A549 (cell line): ENCODE results near the gene UMAD1. TPM values are rescaled to one million over a fixed set of nuclear protein-coding genes. Genes with fewer than 3 reads are reported as not detected.

Source experiments
- ATAC-seq, 2 experiments: fragments of 200-7000 bp in 1 of 2; fragments of >200 bp in 1 of 2; cut with Nextera tagmentation in 1 of 2; cut with Tn5 transposase in 1 of 2; 3 replicates each; pipeline versions ENCODE4 v1.8.0 to v1.9.1; 2018 to 2020; ENCODE audit warnings: mild to moderate bottlenecking in 1 of 2, moderate library complexity in 1 of 2
- CTCF ChIA-PET: fragments of 300-600 bp; sonication (Branson Sonifier 250); formaldehyde crosslinking; extraction: SDS; loops from one replicate; lab custom pipeline; 2021; ENCODE audit warnings: antibody characterized with exemption, inconsistent platforms; lab: Yijun Ruan, JAX
- POLR2A ChIA-PET: fragments of 350-600 bp; formaldehyde crosslinking; extraction: SDS; loops from one replicate; lab custom pipeline; 2021; ENCODE audit warnings: antibody characterized with exemption, inconsistent platforms; lab: Yijun Ruan, JAX
- DNase-seq, 2 experiments: peaks; one replicate each; pipeline versions ENCODE4 v3.0.0 to v3.0.0-alpha.2; 2011 to 2016; ENCODE audit warnings: low read depth in 1 of 2, low spot score in 1 of 2
- FAIRE-seq: peaks from 2 replicates; lab custom pipeline; 2011; peaks lifted over from hg19 to GRCh38; lab: Jason Lieb, UNC
- H3K27ac ChIP-seq, 2 experiments: fragments of >200 bp; sonication (Bioruptor Twin); formaldehyde crosslinking; 3 replicates each; pipeline ENCODE4 v1.5.1; 2016 to 2017
- H3K4me1 ChIP-seq: fragments of >200 bp; sonication (Bioruptor Twin); formaldehyde crosslinking; 3 replicates; pipeline ENCODE4 v1.6.1; 2016
- H3K4me2 ChIP-seq: fragments of >200 bp; sonication (Bioruptor Twin); formaldehyde crosslinking; 3 replicates; pipeline ENCODE4 v1.6.1; 2016
- H3K4me3 ChIP-seq: fragments of >200 bp; sonication (Bioruptor Twin); formaldehyde crosslinking; 3 replicates; pipeline ENCODE4 v1.5.1; 2016
- H3K9me3 ChIP-seq: fragments of >200 bp; sonication (Bioruptor Twin); formaldehyde crosslinking; 3 replicates; pipeline ENCODE4 v1.6.1; 2016
- BHLHE40 ChIP-seq: IDR thresholded peaks from 2 replicates; pipeline ENCODE4 v1.6.1; 2012; ENCODE audit warnings: low read depth, low read length, inconsistent platforms
- CBX2 ChIP-seq: fragments of 200-600 bp; sonication (generic); IDR thresholded peaks from 2 replicates; pipeline ENCODE4 v1.6.1; 2016; ENCODE audit warnings: low read depth, mild to moderate bottlenecking, borderline replicate concordance
- CBX8 ChIP-seq: fragments of 200-600 bp; sonication (generic); IDR thresholded peaks from 2 replicates; pipeline ENCODE4 v1.6.1; 2016
- CHD2 ChIP-seq: fragments of 150-350 bp; IDR thresholded peaks from 2 replicates; pipeline ENCODE4 v1.6.1; 2014; ENCODE audit warnings: low read length; ENCODE audit not compliant: partially characterized antibody
- EHMT2 ChIP-seq: fragments of 200-600 bp; sonication (generic); IDR thresholded peaks from 2 replicates; pipeline ENCODE4 v1.6.1; 2016; ENCODE audit warnings: antibody characterized with exemption, low read depth, mild to moderate bottlenecking, moderate library complexity
- EP300 ChIP-seq, 2 experiments: fragments of >200 bp; sonication (Bioruptor Twin); formaldehyde crosslinking; IDR thresholded peaks; 2 replicates in 1 of 2; 3 replicates in 1 of 2; pipeline ENCODE4 v1.6.1; 2016 to 2017
- GATA3 ChIP-seq: IDR thresholded peaks from 2 replicates; pipeline ENCODE4 v1.6.1; 2012; ENCODE audit warnings: borderline replicate concordance
- HEYL ChIP-seq: fragments of 250-450 bp; sonication (Bioruptor Pico); IDR thresholded peaks from 2 replicates; pipeline ENCODE4 v1.8.0; 2021; ENCODE audit warnings: mild to moderate bottlenecking, moderate library complexity
- HOXA7 ChIP-seq: fragments of 250-450 bp; sonication (Bioruptor Pico); IDR thresholded peaks from 2 replicates; pipeline ENCODE4 v1.5.0; 2020; ENCODE audit warnings: mild to moderate bottlenecking, moderate library complexity
- HOXB5 ChIP-seq: fragments of 250-450 bp; sonication (Bioruptor Pico); IDR thresholded peaks from 2 replicates; pipeline ENCODE4 v1.5.0; 2020; ENCODE audit warnings: mild to moderate bottlenecking, moderate library complexity
- JUN ChIP-seq, 2 experiments: fragments of >200 bp; sonication (Bioruptor Twin); formaldehyde crosslinking; IDR thresholded peaks; 2 replicates in 1 of 2; 3 replicates in 1 of 2; pipeline ENCODE4 v1.6.1; 2016 to 2017
- JUNB ChIP-seq: fragments of >200 bp; sonication (Bioruptor Twin); formaldehyde crosslinking; IDR thresholded peaks from 2 replicates; pipeline ENCODE4 v1.6.1; 2016
- MAFK ChIP-seq: fragments of 450-650 bp; IDR thresholded peaks from 2 replicates; pipeline ENCODE4 v1.6.1; 2014; ENCODE audit not compliant: partially characterized antibody
- NR3C1 ChIP-seq: fragments of >200 bp; sonication (Bioruptor Twin); formaldehyde crosslinking; IDR thresholded peaks from 3 replicates; pipeline ENCODE4 v1.6.1; 2017
- PHF8 ChIP-seq: fragments of 200-600 bp; sonication (generic); IDR thresholded peaks from 2 replicates; pipeline ENCODE4 v1.6.1; 2016; ENCODE audit warnings: low read depth, mild to moderate bottlenecking, antibody characterized with exemption, moderate library complexity, borderline replicate concordance
- RARB ChIP-seq: fragments of 250-450 bp; sonication (Bioruptor Pico); IDR thresholded peaks from 2 replicates; pipeline ENCODE4 v1.8.0; 2021; ENCODE audit warnings: mild to moderate bottlenecking, moderate library complexity
- RNF2 ChIP-seq: fragments of 200-600 bp; sonication (generic); IDR thresholded peaks from 2 replicates; pipeline ENCODE4 v1.6.1; 2016; ENCODE audit warnings: low read depth, mild to moderate bottlenecking, antibody characterized with exemption, moderate library complexity, borderline replicate concordance
- SMC3 ChIP-seq: fragments of >200 bp; sonication (Bioruptor Twin); formaldehyde crosslinking; IDR thresholded peaks from 3 replicates; pipeline ENCODE4 v1.6.1; 2018; ENCODE audit warnings: inconsistent platforms
- SREBF2 ChIP-seq: fragments of 450-650 bp; IDR thresholded peaks from 2 replicates; pipeline ENCODE4 v1.6.1; 2014; ENCODE audit warnings: mild to moderate bottlenecking, moderate library complexity
- WGBS: methylation state at CpG from one replicate; pipeline ENCODE4 v1.1.6; 2017; ENCODE audit errors: missing lambda C conversion rate; 5-methylcytosine and 5-hydroxymethylcytosine counted together
- polyA plus RNA-seq, 4 experiments: library from polyadenylated mRNA; depleted of rRNA in 3 of 4; stranded (reverse); fragments of >200 nt; fragmentation: RNase III in 1 of 4; extraction: RNeasy Plus Mini Kit Qiagen cat#74134 plus additional on column Dnase treatment in 1 of 4; gene quantifications; 2 replicates in 3 of 4; 3 replicates in 1 of 4; pipeline ENCODE4 v1.2.3, GENCODE V29; 2011 to 2017
- TF ChIP-seq, protein P1 (sequence below): IDR thresholded peaks from 2 replicates; pipeline ENCODE4 v1.6.1; 2012
- TF ChIP-seq, protein P2 (sequence below): fragments of >200 bp; sonication (Bioruptor Twin); formaldehyde crosslinking; IDR thresholded peaks from 2 replicates; pipeline ENCODE4 v1.6.1; 2016
- TF ChIP-seq, protein P3 (sequence below): IDR thresholded peaks from 2 replicates; pipeline ENCODE4 v1.6.1; 2012

UMAD1 gene
- polyA plus RNA-seq, 2 of the 4 experiments (the other 2 are of a cell fraction), result 21.4 to 46.4 TPM

DNA sequence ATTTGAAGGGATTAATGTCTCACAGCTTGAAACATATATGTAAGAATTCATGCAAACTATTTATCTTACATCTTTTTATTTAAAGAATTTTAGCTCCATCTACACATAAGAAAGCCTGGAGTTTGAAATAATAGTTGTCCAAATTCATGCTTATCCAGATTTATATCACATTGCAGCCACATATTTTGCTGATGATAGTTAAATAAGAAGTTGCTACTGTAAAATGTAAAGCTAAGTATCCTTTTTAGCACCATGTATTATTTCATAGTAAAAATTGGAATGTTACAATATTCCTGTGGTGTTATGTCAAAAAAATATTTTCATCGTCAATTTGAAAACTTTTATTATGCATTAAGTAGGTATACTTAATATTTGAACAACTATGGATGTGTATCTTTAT, 27.3 kb upstream of the UMAD1 start:
- CTCF ChIA-PET, result no interaction called here
- FAIRE-seq (no peak), ATAC-seq (no peak)

DNA sequence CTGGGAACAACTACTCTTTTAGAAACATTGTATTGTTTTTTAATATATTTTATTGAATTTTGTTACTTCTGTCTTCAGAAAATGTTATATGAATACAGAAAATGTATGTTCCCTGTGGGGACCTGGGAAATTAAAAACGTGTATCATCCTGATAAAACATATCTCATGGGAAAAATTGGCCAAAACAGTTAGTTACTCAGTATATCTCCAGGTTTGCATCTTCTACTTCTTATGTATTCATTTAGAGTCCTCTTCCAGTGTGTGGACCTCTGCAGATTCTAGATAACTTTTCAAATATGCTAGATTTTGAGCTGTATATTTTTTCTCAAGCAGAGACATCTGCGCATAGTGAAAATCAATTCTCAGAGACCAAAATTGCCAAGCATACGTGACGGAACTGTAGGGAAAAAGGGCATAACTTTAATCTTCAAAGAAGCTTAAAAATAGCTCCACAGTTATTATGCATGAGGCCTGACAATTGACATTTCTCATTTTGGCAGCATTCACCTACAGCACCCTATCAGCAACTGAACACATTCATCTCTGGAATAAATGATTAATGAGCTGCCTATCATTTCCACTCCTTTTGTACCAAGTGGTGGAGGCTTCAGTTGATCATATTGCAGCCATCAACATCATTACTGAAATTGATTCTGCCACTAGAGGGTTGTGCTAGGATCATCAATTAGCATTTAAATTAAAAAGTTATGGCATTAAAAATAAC, 26.4 kb upstream of the UMAD1 start:
- FAIRE-seq (no peak), ATAC-seq (no peak), DNase-seq (no peak)
- WGBS, result 79% methylated on average over 4 of the region's 4 CpGs
- Histone ChIP-seq H3K27ac (no peak overlapping the region), H3K4me1 (no peaks in the 10 kb centered on the region), H3K4me2 (no peak overlapping the region), H3K4me3 (no peak overlapping the region), H3K9me3 (no peaks in the 10 kb centered on the region)
- TF ChIP-seq, protein P1, sequence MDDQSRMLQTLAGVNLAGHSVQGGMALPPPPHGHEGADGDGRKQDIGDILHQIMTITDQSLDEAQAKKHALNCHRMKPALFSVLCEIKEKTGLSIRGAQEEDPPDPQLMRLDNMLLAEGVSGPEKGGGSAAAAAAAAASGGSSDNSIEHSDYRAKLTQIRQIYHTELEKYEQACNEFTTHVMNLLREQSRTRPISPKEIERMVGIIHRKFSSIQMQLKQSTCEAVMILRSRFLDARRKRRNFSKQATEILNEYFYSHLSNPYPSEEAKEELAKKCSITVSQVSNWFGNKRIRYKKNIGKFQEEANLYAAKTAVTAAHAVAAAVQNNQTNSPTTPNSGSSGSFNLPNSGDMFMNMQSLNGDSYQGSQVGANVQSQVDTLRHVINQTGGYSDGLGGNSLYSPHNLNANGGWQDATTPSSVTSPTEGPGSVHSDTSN, result no peak
- ChIA-PET CTCF (no interaction called here), POLR2A (no interaction called here)

More for the DNA sequence above, 27.3 kb upstream of the UMAD1 start:
- Histone ChIP-seq H3K4me3 (no peak overlapping the region), H3K9me3 (no peaks in the 10 kb centered on the region), H3K4me1 (no peaks in the 10 kb centered on the region), H3K27ac (no peak overlapping the region), H3K4me2 (no peak overlapping the region)
- 97% methylated on average over 1 of the region's 1 CpG for WGBS
- POLR2A ChIA-PET, result no interaction called here
- no peak for DNase-seq
- peak; percentile 27 for TF ChIP-seq MAFK
- TF ChIP-seq NR3C1, result no peak

DNA sequence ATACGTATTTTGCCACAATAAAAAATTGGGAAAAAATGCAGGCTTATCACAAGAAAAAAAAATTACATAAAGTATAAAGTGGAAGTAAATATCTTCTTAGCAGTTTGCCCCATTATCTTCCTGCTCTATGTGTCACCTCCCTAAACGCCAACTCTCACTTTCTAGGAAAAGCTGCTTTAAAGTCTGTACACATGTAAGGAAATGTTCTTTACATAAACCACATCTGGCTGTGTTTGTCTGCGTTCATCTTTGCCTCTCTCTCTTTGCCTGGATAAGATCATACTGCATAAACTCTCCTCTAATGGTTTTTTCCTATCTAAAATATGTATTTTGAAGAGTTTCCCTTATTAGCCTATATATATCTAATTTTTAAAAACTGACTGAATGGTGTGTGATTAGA, 23.0 kb upstream of the UMAD1 start:
- POLR2A ChIA-PET, result no interaction called here
- ATAC-seq (no peak), FAIRE-seq (no peak)
- CTCF ChIA-PET, result no interaction called here
- WGBS, result 84% methylated on average over 3 of the region's 3 CpGs
- no peak for TF ChIP-seq JUN (IDR thresholded peaks at IDR 0.05)
- no peak for TF ChIP-seq EHMT2
- TF ChIP-seq, protein P2, sequence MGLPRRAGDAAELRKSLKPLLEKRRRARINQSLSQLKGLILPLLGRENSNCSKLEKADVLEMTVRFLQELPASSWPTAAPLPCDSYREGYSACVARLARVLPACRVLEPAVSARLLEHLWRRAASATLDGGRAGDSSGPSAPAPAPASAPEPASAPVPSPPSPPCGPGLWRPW, result no peak
- TF ChIP-seq HOXA7 (CRISPR knock-in tag), result no peak
- TF ChIP-seq RARB (CRISPR knock-in tag), result no peak
- no peak for TF ChIP-seq SREBF2
- no peak for TF ChIP-seq JUNB
- no peak for TF ChIP-seq CBX2
- no peak for TF ChIP-seq HEYL
- TF ChIP-seq CHD2, result no peak
- TF ChIP-seq, protein P3, sequence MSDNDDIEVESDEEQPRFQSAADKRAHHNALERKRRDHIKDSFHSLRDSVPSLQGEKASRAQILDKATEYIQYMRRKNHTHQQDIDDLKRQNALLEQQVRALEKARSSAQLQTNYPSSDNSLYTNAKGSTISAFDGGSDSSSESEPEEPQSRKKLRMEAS, result no peak
- TF ChIP-seq BHLHE40, result no peak
- no peak for TF ChIP-seq HOXB5 (CRISPR knock-in tag)
- TF ChIP-seq PHF8, result no peak
- no peak for TF ChIP-seq CBX8
- TF ChIP-seq SMC3, result no peak
- TF ChIP-seq, all 56 proteins: peak for 0
- Histone ChIP-seq H3K9me3 (no peaks in the 10 kb centered on the region), H3K4me3 (no peak overlapping the region), H3K27ac (no peak overlapping the region), H3K4me2 (no peak overlapping the region), H3K4me1 (no peaks in the 10 kb centered on the region)
- no peak for DNase-seq

DNA sequence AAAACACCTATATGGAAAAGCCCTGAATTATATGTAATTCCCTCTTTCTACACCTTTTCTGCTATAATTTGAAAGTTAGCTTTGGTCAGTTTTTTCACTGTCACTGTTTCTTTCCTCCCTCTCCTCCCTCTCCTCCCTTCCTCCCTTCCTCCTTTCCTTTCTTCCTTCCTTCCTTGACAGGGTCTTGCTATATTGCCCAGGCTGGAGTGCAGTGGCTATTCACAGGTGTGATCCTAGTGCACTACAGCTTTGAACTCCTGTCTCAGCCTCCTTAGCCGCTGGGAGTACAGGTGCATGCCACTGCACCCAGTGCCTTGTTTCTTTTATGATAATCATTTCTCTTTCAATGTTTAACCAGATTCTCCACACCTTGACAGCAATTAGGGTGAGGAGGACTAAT, 22.1 kb upstream of the UMAD1 start:
- no peak overlapping the region for H3K4me2 ChIP-seq
- ATAC-seq, result no peak
- CTCF ChIA-PET, result no interaction called here

More for the DNA sequence above, 22.1 kb upstream of the UMAD1 start:
- FAIRE-seq (no peak), DNase-seq (no peak)
- Histone ChIP-seq H3K27ac (no peak overlapping the region), H3K9me3 (no peaks in the 10 kb centered on the region), H3K4me3 (no peak overlapping the region), H3K4me1 (no peaks in the 10 kb centered on the region)
- POLR2A ChIA-PET, result no interaction called here
- WGBS, result 47% methylated on average over 1 of the region's 1 CpG
- no peak for TF ChIP-seq EP300 (IDR thresholded peaks at IDR 0.05)
- TF ChIP-seq CBX8, result no peak
- TF ChIP-seq RNF2, result no peak
- TF ChIP-seq GATA3, result no peak
